Activated naive CD4-positive, alpha-beta T cell treated with anti-CD3 and anti-CD28 coated beads, Interleukin-2, amount 50 U/mL, for 24 hours (primary cell): ENCODE measurements around the gene TXNRD2.
"Not testable (repeated sequence)": the region's sequence is repeated elsewhere in the genome, so short reads cannot be mapped to it uniquely, and the experiment has no call there.

Experiments
- H3K27ac Mint-ChIP-seq: one replicate; pipeline ENCODE4 v1.8.0; 2021; ENCODE audit warnings: mild to moderate bottlenecking, mixed read lengths
- H3K27me3 Mint-ChIP-seq: one replicate; pipeline ENCODE4 v1.8.0; 2021; ENCODE audit warnings: mixed read lengths
- H3K36me3 Mint-ChIP-seq: one replicate; pipeline ENCODE4 v1.8.0; 2021; ENCODE audit warnings: mixed read lengths
- H3K4me1 Mint-ChIP-seq: one replicate; pipeline ENCODE4 v1.8.0; 2021; ENCODE audit warnings: mixed read lengths
- H3K4me3 Mint-ChIP-seq: one replicate; pipeline ENCODE4 v1.8.0; 2021; ENCODE audit warnings: mild to moderate bottlenecking, mixed read lengths
- H3K9me3 Mint-ChIP-seq: one replicate; pipeline ENCODE4 v1.8.0; 2021; ENCODE audit warnings: mixed read lengths

Gene TXNRD2

GRCh38 chr22:19886605-19887255, 54.9 kb downstream of the TXNRD2 start:
- Mint-ChIP-seq H3K36me3 (no peaks in the 10 kb centered on the region), H3K4me3 (peak overlapping the region; percentile 59), H3K27me3 (no peaks in the 10 kb centered on the region), H3K4me1 (peaks cover 66% of the 10 kb centered on the region), H3K9me3 (no peaks in the 10 kb centered on the region), H3K27ac (peak overlapping the region; percentile 97)

GRCh38 chr22:19885841-19886592, 55.6 kb downstream of the TXNRD2 start:
- Mint-ChIP-seq H3K9me3 (no peaks in the 10 kb centered on the region), H3K27ac (peak overlapping the region; percentile 91), H3K36me3 (no peaks in the 10 kb centered on the region), H3K4me1 (peaks cover 59% of the 10 kb centered on the region), H3K4me3 (peak overlapping the region; percentile 71), H3K27me3 (no peaks in the 10 kb centered on the region)

GRCh38 chr22:19884954-19885751, 56.5 kb downstream of the TXNRD2 start:
- H3K4me3 Mint-ChIP-seq: peak overlapping the region; percentile 71
- H3K9me3 Mint-ChIP-seq: no peaks in the 10 kb centered on the region
- no peaks in the 10 kb centered on the region for H3K27me3 Mint-ChIP-seq
- H3K27ac Mint-ChIP-seq: peak overlapping the region; percentile 91
- peaks cover 51% of the 10 kb centered on the region for H3K4me1 Mint-ChIP-seq
- no peaks in the 10 kb centered on the region for H3K36me3 Mint-ChIP-seq

GRCh38 chr22:19884161-19884953, 57.3 kb downstream of the TXNRD2 start:
- H3K4me3 Mint-ChIP-seq: no peak overlapping the region
- H3K9me3 Mint-ChIP-seq: no peaks in the 10 kb centered on the region
- H3K27ac Mint-ChIP-seq: peak overlapping the region; percentile 23
- H3K36me3 Mint-ChIP-seq: no peaks in the 10 kb centered on the region
- no peaks in the 10 kb centered on the region for H3K27me3 Mint-ChIP-seq
- H3K4me1 Mint-ChIP-seq: peaks cover 45% of the 10 kb centered on the region

GRCh38 chr22:19883446-19883845, 58.2 kb downstream of the TXNRD2 start:
- not testable (repeated sequence) for H3K36me3 Mint-ChIP-seq, H3K9me3 Mint-ChIP-seq, H3K27me3 Mint-ChIP-seq, H3K4me3 Mint-ChIP-seq, H3K27ac Mint-ChIP-seq
- H3K4me1 Mint-ChIP-seq: peaks cover 44% of the 10 kb centered on the region

GRCh38 chr22:19882446-19883381, 58.9 kb downstream of the TXNRD2 start:
- H3K36me3 Mint-ChIP-seq: no peaks in the 10 kb centered on the region
- no peaks in the 10 kb centered on the region for H3K27me3 Mint-ChIP-seq
- H3K4me1 Mint-ChIP-seq: peaks cover 37% of the 10 kb centered on the region
- no peak overlapping the region for H3K4me3 Mint-ChIP-seq
- H3K9me3 Mint-ChIP-seq: no peaks in the 10 kb centered on the region
- H3K27ac Mint-ChIP-seq: no peak overlapping the region

- Mint-ChIP-seq H3K9me3 (no peaks in the 10 kb centered on the region), H3K4me1 (peaks cover 20% of the 10 kb centered on the region), H3K4me3 (no peak overlapping the region), H3K36me3 (no peaks in the 10 kb centered on the region), H3K27ac (no peak overlapping the region), H3K27me3 (no peaks in the 10 kb centered on the region)
Observed at GRCh38 chr22:19880786-19881569, 60.6 kb downstream of the TXNRD2 start.

- H3K4me1 Mint-ChIP-seq: peaks cover 13% of the 10 kb centered on the region
- H3K27me3 Mint-ChIP-seq: no peaks in the 10 kb centered on the region
- H3K36me3 Mint-ChIP-seq: no peaks in the 10 kb centered on the region
- H3K27ac Mint-ChIP-seq: no peak overlapping the region
- H3K9me3 Mint-ChIP-seq: no peaks in the 10 kb centered on the region
- no peak overlapping the region for H3K4me3 Mint-ChIP-seq
Observed at GRCh38 chr22:19879992-19880785, 61.4 kb downstream of the TXNRD2 start.

GRCh38 chr22:19879643-19879991, 62.0 kb downstream of the TXNRD2 start:
- Mint-ChIP-seq H3K27me3 (no peaks in the 10 kb centered on the region), H3K4me3 (no peak overlapping the region), H3K4me1 (peaks cover 14% of the 10 kb centered on the region), H3K36me3 (no peaks in the 10 kb centered on the region), H3K9me3 (no peaks in the 10 kb centered on the region), H3K27ac (no peak overlapping the region)

- H3K9me3 Mint-ChIP-seq: no peaks in the 10 kb centered on the region
- no peaks in the 10 kb centered on the region for H3K27me3 Mint-ChIP-seq
- no peak overlapping the region for H3K27ac Mint-ChIP-seq
- H3K4me1 Mint-ChIP-seq: peaks cover 14% of the 10 kb centered on the region
- no peak overlapping the region for H3K4me3 Mint-ChIP-seq
- no peaks in the 10 kb centered on the region for H3K36me3 Mint-ChIP-seq
Observed at GRCh38 chr22:19879246-19879570, 62.4 kb downstream of the TXNRD2 start.

GRCh38 chr22:19878461-19879245, 63.0 kb downstream of the TXNRD2 start:
- H3K27me3 Mint-ChIP-seq: no peaks in the 10 kb centered on the region
- no peaks in the 10 kb centered on the region for H3K36me3 Mint-ChIP-seq
- H3K4me1 Mint-ChIP-seq: peaks cover 12% of the 10 kb centered on the region
- H3K9me3 Mint-ChIP-seq: no peaks in the 10 kb centered on the region
- no peak overlapping the region for H3K4me3 Mint-ChIP-seq
- no peak overlapping the region for H3K27ac Mint-ChIP-seq

GRCh38 chr22:19877626-19878339, 63.8 kb downstream of the TXNRD2 start:
- H3K9me3 Mint-ChIP-seq: no peaks in the 10 kb centered on the region
- H3K27ac Mint-ChIP-seq: no peak overlapping the region
- no peaks in the 10 kb centered on the region for H3K27me3 Mint-ChIP-seq
- H3K36me3 Mint-ChIP-seq: no peaks in the 10 kb centered on the region
- H3K4me3 Mint-ChIP-seq: no peak overlapping the region
- H3K4me1 Mint-ChIP-seq: peaks cover 10% of the 10 kb centered on the region
